Activated CD8-positive, alpha-beta T cell treated with anti-CD3 and anti-CD28 coated beads, Interleukin-2, amount 10 ng/mL, durations not matched to agents 7 days and 5 days (primary cell): ENCODE data around the gene SLC26A4. TPM values are rescaled to one million over a fixed set of nuclear protein-coding genes. Genes with fewer than 3 reads are reported as not detected.

Experiments used
- ATAC-seq: fragments of 150-1000 bp; cut with Tn5 transposase; one replicate; pipeline ENCODE4 v1.10.0; 2021; ENCODE audit warnings: moderate library complexity
- CTCF ChIA-PET: fragments of 350-600 bp; sonication (Branson Sonifier 250); formaldehyde crosslinking; loops from one replicate; lab custom pipeline; 2021; ENCODE audit warnings: antibody characterized with exemption; lab: Charles Lee
- POLR2A ChIA-PET: fragments of 350-600 bp; sonication (Branson Sonifier 250); formaldehyde crosslinking; loops from one replicate; lab custom pipeline; 2021; ENCODE audit warnings: antibody characterized with exemption; lab: Charles Lee
- DNase-seq: peaks from one replicate; pipeline ENCODE4 v3.0.0-alpha.2; 2020
- H3K27ac Mint-ChIP-seq: one replicate; pipeline ENCODE4 v1.8.0; 2021; ENCODE audit warnings: mild to moderate bottlenecking, mixed read lengths
- H3K27me3 Mint-ChIP-seq: one replicate; pipeline ENCODE4 v1.8.0; 2021; ENCODE audit warnings: low read depth, mixed read lengths
- H3K36me3 Mint-ChIP-seq: one replicate; pipeline ENCODE4 v1.8.0; 2021; ENCODE audit warnings: low read depth, mixed read lengths
- H3K4me1 Mint-ChIP-seq: one replicate; pipeline ENCODE4 v1.8.0; 2021; ENCODE audit warnings: low read depth, mixed read lengths
- H3K4me3 Mint-ChIP-seq: one replicate; pipeline ENCODE4 v1.8.0; 2021; ENCODE audit warnings: mild to moderate bottlenecking, mixed read lengths
- H3K9me3 Mint-ChIP-seq: one replicate; pipeline ENCODE4 v1.8.0; 2022; ENCODE audit warnings: mixed read lengths; ENCODE audit not compliant: insufficient read depth
- total RNA-seq, 2 experiments: library from RNA; stranded (reverse); gene quantifications; one replicate each; pipeline ENCODE4 v1.2.3, GENCODE V29; 2021

SLC26A4 gene
- total RNA-seq, 2 experiments from 2014 or later = 0.94 to 1.1 TPM

DNA sequence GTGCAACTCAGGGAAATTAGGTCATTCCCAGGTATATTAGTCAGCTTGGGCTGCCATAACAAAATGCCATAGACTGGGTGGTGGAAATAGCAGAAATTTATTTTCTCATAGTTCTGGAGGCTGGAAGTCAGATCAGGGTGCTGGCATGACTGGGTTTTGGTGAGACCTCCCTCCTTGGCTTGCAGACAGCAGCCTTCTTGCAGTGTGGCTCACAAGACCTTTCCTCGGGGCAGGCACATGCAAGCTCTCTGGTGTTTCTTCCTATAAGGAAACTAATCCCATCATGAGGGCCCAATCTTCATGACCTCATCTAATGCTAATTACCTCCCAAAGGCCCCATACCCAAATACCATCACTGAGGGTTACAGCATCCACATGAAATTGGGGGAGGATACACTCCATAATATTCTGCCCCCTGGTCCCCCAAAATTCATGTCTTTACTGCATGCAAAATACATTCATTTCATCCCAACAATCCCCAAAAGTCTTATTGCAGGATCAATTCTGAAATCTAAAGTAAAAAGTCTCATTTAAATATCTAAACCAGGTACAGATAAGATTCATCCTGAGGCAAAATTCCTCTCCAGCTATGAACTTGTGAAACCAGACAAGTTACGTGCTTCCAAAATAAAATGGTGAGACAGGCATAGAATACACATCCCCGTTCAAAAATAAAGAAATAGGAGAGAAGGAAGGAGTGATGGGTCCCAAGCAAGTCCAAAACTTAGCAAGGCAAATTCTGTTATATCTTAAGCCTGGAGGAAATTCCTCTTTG lies 65.9 kb downstream of the SLC26A4 start:
- no peak for ATAC-seq
- DNase-seq = no peak
- no peaks in the 10 kb centered on the region for H3K4me1 Mint-ChIP-seq
- H3K4me3 Mint-ChIP-seq = no peak overlapping the region
- no peaks in the 10 kb centered on the region for H3K36me3 Mint-ChIP-seq
- no peak overlapping the region for H3K27ac Mint-ChIP-seq
- ChIA-PET POLR2A (no interaction called here), CTCF (interaction anchor here (0.6 to 4.1 kb wide), 8 partner anchors 16 to 1011 kb away, joined by 3 to 27 read pairs (median 5); partner anchors contain the start of gene CBLL1)
- H3K9me3 Mint-ChIP-seq = no peaks in the 10 kb centered on the region
- peaks cover 29% of the 10 kb centered on the region for H3K27me3 Mint-ChIP-seq

DNA sequence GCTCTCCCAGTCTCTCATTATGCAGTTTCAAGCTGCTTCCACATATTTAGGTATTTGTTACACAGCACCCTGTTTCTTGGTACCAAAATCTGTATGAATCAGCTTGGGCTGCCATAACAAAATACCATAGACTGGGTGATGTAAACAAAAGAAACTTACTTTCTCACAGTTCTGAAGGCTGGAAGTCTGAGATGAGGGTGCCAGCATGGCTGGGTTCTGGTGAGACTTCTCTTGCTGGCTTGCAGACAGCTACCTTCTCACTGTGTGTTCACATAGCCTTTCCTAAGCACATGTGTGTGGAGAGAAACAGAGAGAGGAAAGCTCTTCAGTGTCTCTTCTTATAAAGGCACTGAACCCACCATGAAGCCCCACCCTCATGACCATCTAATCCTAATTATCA lies 67.6 kb downstream of the SLC26A4 start:
- DNase-seq (no peak), ATAC-seq (no peak)
- CTCF ChIA-PET = interaction anchor here (1.2 to 4.1 kb wide), 6 partner anchors 14 to 256 kb away, joined by 3 to 16 read pairs (median 4); partner anchors contain the start of gene CBLL1
- H3K9me3 Mint-ChIP-seq = no peaks in the 10 kb centered on the region
- POLR2A ChIA-PET = interaction anchor here (1.8 kb wide), 1 partner anchor 15 kb away, joined by 4 read pairs; no protein-coding TSS in a partner anchor
- H3K4me1 Mint-ChIP-seq = no peaks in the 10 kb centered on the region
- H3K27ac Mint-ChIP-seq = no peak overlapping the region
- no peak overlapping the region for H3K4me3 Mint-ChIP-seq
- peaks cover 29% of the 10 kb centered on the region for H3K27me3 Mint-ChIP-seq
- no peaks in the 10 kb centered on the region for H3K36me3 Mint-ChIP-seq

DNA sequence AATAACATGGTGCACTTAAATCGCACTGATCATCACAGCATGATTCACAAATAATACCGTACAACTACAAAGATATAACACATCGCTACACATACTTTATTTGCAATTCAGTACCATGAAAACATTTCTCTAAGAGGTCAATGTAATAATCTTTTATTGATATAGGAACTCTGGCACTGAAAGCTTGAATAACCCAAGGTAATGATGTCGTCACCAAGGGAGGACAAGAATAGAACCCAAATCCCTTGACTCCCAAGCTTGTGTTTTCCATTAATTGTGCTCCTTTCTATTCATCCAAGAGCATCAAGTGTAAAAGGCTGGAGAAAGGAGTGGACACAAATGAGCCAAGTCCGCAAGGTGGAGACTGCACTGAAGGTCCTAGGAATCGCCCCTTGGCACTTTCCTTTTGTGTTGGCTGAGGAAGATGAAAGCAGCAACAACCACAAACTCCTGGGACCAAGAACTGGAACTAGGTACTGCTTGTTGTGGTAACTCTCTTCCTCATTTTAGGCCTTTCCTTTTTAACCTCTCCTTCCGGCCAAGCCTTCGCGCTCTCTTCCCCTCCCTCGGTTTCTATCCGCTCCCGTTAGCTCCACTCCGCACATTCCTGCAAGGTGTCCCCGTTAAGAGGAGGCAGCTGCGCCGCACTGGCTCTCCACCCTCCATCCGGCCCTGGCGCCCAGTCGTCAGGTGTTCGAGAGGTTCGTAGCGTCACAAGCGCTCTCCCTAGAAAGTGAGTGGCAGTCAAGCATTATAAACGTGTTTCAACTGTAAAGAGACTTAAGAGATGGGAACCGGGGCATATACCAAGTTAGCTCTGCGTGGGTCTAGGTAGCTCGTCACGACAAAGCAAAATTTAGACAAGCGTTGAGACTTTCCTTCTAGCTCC lies 82.3 kb downstream of the SLC26A4 start:
- Mint-ChIP-seq H3K9me3 (no peaks in the 10 kb centered on the region), H3K36me3 (peaks cover 13% of the 10 kb centered on the region), H3K27ac (peak overlapping the region; percentile 100), H3K27me3 (no peaks in the 10 kb centered on the region), H3K4me3 (peak overlapping the region; percentile 90), H3K4me1 (peaks cover 35% of the 10 kb centered on the region)
- POLR2A ChIA-PET = interaction anchor here (0.6 to 2.8 kb wide), 26 partner anchors 8 to 617 kb away, joined by 3 to 30 read pairs (median 4); partner anchors contain the start of genes COG5, DLD, DUS4L and HBP1
- DNase-seq (no peak), ATAC-seq (peak; percentile 48)
- CTCF ChIA-PET = interaction anchor here (0.7 to 10.6 kb wide), 31 partner anchors 9 to 1082 kb away, joined by 3 to 322 read pairs (median 4); partner anchors contain the start of genes CCDC71L, COG5, DLD and DUS4L

DNA sequence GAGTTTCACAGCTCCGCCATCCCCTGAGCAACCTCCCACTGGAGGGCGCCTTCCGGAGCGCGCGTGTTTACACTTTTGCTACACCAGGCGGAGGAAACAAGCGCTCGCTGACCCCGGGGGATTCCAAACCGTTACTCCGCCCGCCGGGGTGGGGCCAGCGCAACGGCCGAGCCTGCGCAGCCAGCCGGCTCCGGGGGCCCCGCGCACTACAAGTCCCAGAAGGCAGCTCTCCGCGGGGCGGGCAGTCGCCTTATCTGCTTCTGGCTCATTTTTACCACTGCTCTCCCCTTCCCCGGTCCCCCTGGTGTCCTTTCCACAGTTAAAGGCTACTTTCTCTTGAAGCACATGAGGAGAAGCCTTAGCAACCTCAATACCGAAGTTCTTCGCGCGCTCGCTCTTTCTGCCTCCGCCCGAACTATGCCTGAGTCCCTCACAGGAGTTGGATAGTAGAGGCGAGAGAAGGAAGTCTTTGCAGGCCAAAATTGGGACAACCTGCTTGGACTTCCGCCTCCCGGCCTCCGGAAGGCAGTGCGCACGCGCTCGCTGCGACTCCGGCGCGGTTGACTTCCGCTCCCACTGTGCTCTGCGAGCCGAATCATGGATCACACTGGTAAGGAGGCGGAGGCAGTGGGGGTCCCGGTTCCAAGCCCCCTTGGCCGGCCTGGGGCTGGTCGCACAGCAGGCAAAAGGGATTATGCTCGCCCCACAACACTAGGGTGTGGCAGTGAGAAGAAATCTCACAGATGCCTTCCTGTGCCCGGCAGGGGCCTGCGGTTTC lies 83.1 kb downstream of the SLC26A4 start, which contains the start of gene CBLL1:
Gene CBLL1 (plus strand): TSS at position 576 of the 778 bp plus-strand sequence. CDS start 22 bp downstream, at position 598.
- Mint-ChIP-seq H3K9me3 (no peaks in the 10 kb centered on the region), H3K36me3 (peaks cover 13% of the 10 kb centered on the region), H3K4me1 (peaks cover 39% of the 10 kb centered on the region), H3K27me3 (no peaks in the 10 kb centered on the region), H3K4me3 (peak within 1 kb of the TSS; percentile 90), H3K27ac (peak within 1 kb of the TSS; percentile 100)
- ChIA-PET POLR2A (interaction anchor here (0.6 to 2.8 kb wide), 31 partner anchors 9 to 855 kb away, joined by 3 to 30 read pairs (median 4); partner anchors contain the start of genes COG5, DLD, DUS4L and HBP1), CTCF (interaction anchor here (0.7 to 10.6 kb wide), 31 partner anchors 10 to 1083 kb away, joined by 3 to 322 read pairs (median 4); partner anchors contain the start of genes CCDC71L, COG5, DLD and DUS4L)
- ATAC-seq = peak; percentile 94
- DNase-seq = peak; percentile 98

DNA sequence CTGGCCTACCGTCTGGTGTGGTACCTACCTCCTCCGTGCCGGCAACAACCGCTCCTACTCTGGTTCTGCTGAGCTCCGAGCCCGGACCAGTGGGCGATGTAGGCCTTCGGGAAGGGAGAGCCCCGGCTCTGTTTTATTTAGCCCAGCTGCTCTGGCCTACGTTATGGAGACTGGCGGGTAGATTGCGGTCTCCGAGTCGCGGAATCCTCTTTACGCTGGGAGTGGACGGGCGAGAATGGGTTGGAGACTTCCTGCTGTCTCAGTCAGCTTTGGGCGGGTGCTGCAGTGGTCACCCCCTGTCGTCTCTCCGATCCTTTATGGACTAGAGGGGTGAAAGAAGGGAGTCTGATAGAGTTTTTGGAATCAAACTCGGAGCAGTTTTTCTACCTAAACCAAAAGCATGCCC lies 83.7 kb downstream of the SLC26A4 start:
- H3K27ac Mint-ChIP-seq = peak overlapping the region; percentile 100
- no peaks in the 10 kb centered on the region for H3K27me3 Mint-ChIP-seq
- peak overlapping the region; percentile 90 for H3K4me3 Mint-ChIP-seq
- DNase-seq (no peak), ATAC-seq (peak; percentile 50)
- peaks cover 39% of the 10 kb centered on the region for H3K4me1 Mint-ChIP-seq
- H3K36me3 Mint-ChIP-seq = peaks cover 15% of the 10 kb centered on the region
- ChIA-PET CTCF (interaction anchor here (1.1 to 10.6 kb wide), 5 partner anchors 123 to 570 kb away, joined by 3 to 322 read pairs (median 6); no protein-coding TSS in a partner anchor), POLR2A (interaction anchor here (0.6 to 2.8 kb wide), 14 partner anchors 9 to 855 kb away, joined by 3 to 30 read pairs (median 6); partner anchors contain the start of genes DLD and HBP1)
- H3K9me3 Mint-ChIP-seq = no peaks in the 10 kb centered on the region

DNA sequence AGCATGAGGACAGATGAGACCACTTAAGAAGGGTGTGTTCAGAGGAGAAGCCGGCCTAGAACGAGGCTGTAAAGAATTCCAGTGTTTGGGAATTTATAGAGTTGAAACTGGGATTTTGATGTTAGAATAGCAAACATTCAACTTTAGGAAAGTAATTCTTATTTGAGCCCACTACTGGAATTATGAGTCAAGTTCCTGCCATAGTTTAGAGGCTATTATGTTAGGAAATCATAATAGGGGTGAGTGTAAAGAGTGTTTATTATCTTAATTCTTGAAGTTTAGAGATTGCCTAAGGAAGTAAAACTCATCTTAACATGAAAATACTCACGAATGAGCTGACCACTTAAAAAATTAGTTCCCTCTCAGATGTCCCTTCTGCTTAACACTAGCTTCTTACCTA lies 85.4 kb downstream of the SLC26A4 start:
- Mint-ChIP-seq H3K9me3 (no peaks in the 10 kb centered on the region), H3K4me1 (peaks cover 39% of the 10 kb centered on the region), H3K27ac (no peak overlapping the region), H3K4me3 (peak overlapping the region; percentile 90), H3K36me3 (peaks cover 23% of the 10 kb centered on the region), H3K27me3 (no peaks in the 10 kb centered on the region)
- DNase-seq = no peak
- ATAC-seq = no peak
- CTCF ChIA-PET = interaction anchor here (0.7 to 10.6 kb wide), 6 partner anchors 10 to 145 kb away, joined by 3 to 322 read pairs (median 4); partner anchors contain the start of gene DLD
- POLR2A ChIA-PET = interaction anchor here (1.3 kb wide), 1 partner anchor 131 kb away, joined by 3 read pairs; no protein-coding TSS in a partner anchor

DNA sequence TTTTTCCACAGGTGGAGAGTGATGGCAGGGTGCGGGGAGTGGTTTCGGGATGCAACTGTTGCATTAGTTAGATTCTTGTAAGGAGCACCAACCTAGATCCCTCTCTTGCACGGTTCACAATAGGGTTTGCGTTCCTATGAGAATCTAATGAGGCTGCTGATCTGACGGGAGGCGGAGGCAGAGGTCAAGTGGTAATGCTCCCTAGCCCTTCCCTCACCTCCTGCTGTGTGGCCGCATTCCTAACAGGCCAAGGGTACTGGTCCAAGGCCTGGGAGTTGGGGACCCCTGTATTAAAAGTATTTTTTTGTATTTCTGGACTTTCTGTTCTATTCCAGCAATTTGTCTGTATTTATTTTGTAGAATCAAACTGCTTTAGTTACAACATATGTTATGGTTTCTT lies 90.5 kb downstream of the SLC26A4 start:
- ChIA-PET CTCF (no interaction called here), POLR2A (no interaction called here)
- H3K9me3 Mint-ChIP-seq = no peaks in the 10 kb centered on the region
- H3K4me3 Mint-ChIP-seq = no peak overlapping the region
- peaks cover 39% of the 10 kb centered on the region for H3K36me3 Mint-ChIP-seq
- no peaks in the 10 kb centered on the region for H3K27me3 Mint-ChIP-seq
- ATAC-seq (no peak), DNase-seq (no peak)
- H3K27ac Mint-ChIP-seq = no peak overlapping the region
- peaks cover 16% of the 10 kb centered on the region for H3K4me1 Mint-ChIP-seq

DNA sequence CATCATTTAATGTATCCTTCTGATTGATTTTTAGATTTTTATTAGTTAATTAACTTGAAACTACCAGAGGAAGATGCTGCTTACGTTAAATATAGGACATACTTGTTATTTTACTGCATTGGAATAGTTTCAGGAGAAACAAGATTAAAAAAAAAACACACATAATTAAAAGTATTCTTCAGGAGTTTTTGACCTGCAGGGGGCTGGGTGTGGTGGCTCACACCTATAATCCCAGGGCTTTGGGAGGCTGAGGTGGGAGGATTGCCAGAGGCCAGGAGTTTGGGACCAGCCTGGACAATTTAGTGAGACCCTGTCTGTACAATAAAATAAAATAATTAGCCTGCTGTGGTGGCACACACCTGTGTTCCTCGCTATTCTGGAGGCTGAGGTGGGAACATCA lies 94.0 kb downstream of the SLC26A4 start:
- Mint-ChIP-seq H3K4me1 (no peaks in the 10 kb centered on the region), H3K27me3 (no peaks in the 10 kb centered on the region), H3K27ac (no peak overlapping the region), H3K4me3 (no peak overlapping the region), H3K9me3 (no peaks in the 10 kb centered on the region), H3K36me3 (peaks cover 56% of the 10 kb centered on the region)
- POLR2A ChIA-PET = no interaction called here
- CTCF ChIA-PET = interaction anchor here (1.2 kb wide), 1 partner anchor 11 kb away, joined by 4 read pairs; no protein-coding TSS in a partner anchor
- no peak for ATAC-seq
- no peak for DNase-seq

DNA sequence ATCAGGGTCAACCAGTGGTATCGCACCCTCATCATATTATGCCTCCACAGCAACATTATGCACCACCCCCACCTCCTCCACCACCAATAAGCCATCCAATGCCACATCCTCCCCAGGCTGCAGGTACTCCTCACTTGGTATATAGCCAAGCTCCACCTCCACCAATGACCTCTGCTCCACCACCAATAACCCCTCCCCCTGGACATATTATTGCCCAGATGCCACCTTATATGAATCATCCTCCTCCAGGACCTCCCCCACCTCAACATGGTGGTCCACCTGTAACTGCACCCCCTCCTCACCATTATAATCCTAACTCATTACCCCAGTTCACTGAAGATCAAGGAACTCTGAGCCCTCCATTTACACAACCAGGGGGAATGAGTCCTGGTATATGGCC lies 98.0 kb downstream of the SLC26A4 start:
- DNase-seq (no peak), ATAC-seq (no peak)
- ChIA-PET POLR2A (interaction anchor here (1.7 kb wide), 1 partner anchor 15 kb away, joined by 6 read pairs; the partner anchor contains the start of gene CBLL1), CTCF (interaction anchor here (2.8 kb wide), 1 partner anchor 116 kb away, joined by 6 read pairs; no protein-coding TSS in a partner anchor)
- Mint-ChIP-seq H3K27ac (no peak overlapping the region), H3K4me1 (no peaks in the 10 kb centered on the region), H3K36me3 (peaks cover 51% of the 10 kb centered on the region), H3K27me3 (no peaks in the 10 kb centered on the region), H3K9me3 (no peaks in the 10 kb centered on the region), H3K4me3 (no peak overlapping the region)

DNA sequence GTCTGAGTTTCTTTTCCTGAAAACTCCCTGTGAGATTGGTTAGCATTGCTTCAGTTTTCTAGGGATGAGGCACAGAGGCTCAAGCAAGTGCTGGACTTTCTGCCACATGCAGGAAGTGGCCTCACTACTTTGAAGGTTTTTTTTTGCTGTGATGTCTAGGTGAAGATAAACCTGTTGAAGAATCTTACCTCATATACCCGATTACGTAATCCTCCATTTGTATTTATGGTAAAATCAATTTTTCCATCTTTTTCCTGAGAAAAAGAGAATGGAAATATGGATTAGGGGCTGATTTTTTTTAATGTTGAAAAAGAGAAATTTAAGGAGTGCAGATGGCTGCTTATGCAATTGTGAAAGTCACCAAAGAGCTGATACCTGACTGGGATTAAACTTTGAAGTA lies 106.8 kb downstream of the SLC26A4 start:
- ChIA-PET CTCF (interaction anchor here (1.3 kb wide), 1 partner anchor 107 kb away, joined by 4 read pairs; no protein-coding TSS in a partner anchor), POLR2A (no interaction called here)
- Mint-ChIP-seq H3K27me3 (peaks cover 2% of the 10 kb centered on the region), H3K36me3 (peaks cover 7% of the 10 kb centered on the region), H3K9me3 (no peaks in the 10 kb centered on the region), H3K4me3 (no peak overlapping the region), H3K4me1 (peaks cover 11% of the 10 kb centered on the region), H3K27ac (no peak overlapping the region)
- ATAC-seq (no peak), DNase-seq (no peak)
